HepG2 (cell line): ENCODE results near the gene PLEKHA8.

ENCODE experiments used
- ESRRA ChIP-seq: sonication (generic); formaldehyde crosslinking; IDR thresholded peaks from 2 replicates; pipeline ENCODE4 v1.5.1; 2020; ENCODE audit warnings: mild to moderate bottlenecking, low read depth, missing genetic modification reagents
- PHF8 ChIP-seq: sonication (generic); formaldehyde crosslinking; IDR thresholded peaks from 2 replicates; pipeline ENCODE4 v1.5.0; 2020; ENCODE audit warnings: missing genetic modification reagents
- POLR2AphosphoS2 ChIP-seq: IDR thresholded peaks from 2 replicates; pipeline ENCODE4 v1.6.1; 2011; ENCODE audit warnings: low read depth, low read length, improper control_type of control experiment
- TBX3 ChIP-seq: fragments of 450-650 bp; IDR thresholded peaks from 2 replicates; pipeline ENCODE4 v1.6.1; 2017; ENCODE audit warnings: antibody characterized with exemption, mild to moderate bottlenecking, inconsistent platforms, borderline replicate concordance
- TOPORS ChIP-seq: sonication (generic); formaldehyde crosslinking; IDR thresholded peaks from 2 replicates; pipeline ENCODE4 v1.8.0; 2023; ENCODE audit warnings: mild to moderate bottlenecking, missing genetic modification reagents
- YY1 ChIP-seq: IDR thresholded peaks from 2 replicates; pipeline ENCODE4 v1.6.1; 2011; ENCODE audit warnings: low read length, low read depth, moderate library complexity, mild to moderate bottlenecking; ENCODE audit not compliant: insufficient read depth, insufficient replicate concordance
- TF ChIP-seq, protein P1 (sequence below): sonication (generic); formaldehyde crosslinking; IDR thresholded peaks from one replicate; pipeline ENCODE4 v1.5.1; 2020; ENCODE audit warnings: mild to moderate bottlenecking, missing genetic modification reagents; ENCODE audit errors: not compliant biosample characterization

DNA sequence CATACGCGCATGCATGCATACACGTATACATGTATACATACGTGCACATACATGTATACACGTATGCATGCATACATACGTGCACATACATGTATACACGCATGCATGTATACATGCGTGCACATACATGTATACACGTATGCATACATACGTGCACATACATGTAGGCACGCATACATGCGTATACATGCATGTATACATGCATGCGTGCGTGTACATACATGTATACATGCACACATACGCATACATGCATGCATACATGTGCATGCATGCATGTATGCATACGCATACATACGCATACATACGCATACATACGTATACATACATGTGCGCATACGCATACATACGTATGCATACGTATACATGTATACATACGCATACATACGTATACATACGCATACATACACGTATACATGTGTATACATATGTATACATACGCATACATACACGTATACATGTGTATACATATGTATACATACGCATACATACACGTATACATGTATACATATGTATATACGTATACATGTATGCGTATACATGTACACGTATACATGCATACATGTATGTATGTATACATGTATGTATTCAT is 87.6 kb downstream of the PLEKHA8 start:
- TF ChIP-seq, protein P1, sequence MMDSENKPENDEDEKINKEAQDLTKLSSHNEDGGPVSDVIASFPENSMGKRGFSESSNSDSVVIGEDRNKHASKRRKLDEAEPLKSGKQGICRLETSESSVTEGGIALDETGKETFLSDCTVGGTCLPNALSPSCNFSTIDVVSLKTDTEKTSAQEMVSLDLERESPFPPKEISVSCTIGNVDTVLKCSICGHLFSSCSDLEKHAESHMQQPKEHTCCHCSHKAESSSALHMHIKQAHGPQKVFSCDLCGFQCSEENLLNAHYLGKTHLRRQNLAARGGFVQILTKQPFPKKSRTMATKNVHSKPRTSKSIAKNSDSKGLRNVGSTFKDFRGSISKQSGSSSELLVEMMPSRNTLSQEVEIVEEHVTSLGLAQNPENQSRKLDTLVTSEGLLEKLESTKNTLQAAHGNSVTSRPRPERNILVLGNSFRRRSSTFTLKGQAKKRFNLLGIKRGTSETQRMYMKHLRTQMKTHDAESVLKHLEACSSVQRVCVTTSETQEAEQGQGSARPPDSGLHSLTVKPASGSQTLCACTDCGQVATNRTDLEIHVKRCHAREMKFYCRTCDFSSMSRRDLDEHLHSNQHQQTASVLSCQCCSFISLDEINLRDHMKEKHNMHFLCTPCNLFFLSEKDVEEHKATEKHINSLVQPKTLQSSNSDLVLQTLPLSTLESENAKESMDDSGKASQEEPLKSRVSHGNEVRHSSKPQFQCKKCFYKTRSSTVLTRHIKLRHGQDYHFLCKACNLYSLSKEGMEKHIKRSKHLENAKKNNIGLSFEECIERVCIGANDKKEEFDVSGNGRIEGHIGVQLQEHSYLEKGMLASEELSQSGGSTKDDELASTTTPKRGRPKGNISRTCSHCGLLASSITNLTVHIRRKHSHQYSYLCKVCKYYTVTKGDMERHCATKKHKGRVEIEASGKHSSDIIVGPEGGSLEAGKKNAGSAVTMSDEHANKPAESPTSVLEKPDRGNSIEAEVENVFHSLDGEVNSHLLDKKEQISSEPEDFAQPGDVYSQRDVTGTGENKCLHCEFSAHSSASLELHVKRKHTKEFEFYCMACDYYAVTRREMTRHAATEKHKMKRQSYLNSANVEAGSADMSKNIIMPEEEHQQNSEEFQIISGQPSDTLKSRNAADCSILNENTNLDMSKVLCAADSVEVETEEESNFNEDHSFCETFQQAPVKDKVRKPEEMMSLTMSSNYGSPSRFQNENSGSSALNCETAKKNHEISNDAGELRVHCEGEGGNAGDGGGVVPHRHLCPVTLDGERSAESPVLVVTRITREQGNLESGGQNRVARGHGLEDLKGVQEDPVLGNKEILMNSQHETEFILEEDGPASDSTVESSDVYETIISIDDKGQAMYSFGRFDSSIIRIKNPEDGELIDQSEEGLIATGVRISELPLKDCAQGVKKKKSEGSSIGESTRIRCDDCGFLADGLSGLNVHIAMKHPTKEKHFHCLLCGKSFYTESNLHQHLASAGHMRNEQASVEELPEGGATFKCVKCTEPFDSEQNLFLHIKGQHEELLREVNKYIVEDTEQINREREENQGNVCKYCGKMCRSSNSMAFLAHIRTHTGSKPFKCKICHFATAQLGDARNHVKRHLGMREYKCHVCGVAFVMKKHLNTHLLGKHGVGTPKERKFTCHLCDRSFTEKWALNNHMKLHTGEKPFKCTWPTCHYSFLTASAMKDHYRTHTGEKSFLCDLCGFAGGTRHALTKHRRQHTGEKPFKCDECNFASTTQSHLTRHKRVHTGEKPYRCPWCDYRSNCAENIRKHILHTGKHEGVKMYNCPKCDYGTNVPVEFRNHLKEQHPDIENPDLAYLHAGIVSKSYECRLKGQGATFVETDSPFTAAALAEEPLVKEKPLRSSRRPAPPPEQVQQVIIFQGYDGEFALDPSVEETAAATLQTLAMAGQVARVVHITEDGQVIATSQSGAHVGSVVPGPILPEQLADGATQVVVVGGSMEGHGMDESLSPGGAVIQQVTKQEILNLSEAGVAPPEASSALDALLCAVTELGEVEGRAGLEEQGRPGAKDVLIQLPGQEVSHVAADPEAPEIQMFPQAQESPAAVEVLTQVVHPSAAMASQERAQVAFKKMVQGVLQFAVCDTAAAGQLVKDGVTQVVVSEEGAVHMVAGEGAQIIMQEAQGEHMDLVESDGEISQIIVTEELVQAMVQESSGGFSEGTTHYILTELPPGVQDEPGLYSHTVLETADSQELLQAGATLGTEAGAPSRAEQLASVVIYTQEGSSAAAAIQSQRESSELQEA (CRISPR knock-in tag): no peak
- no peak for TF ChIP-seq POLR2AphosphoS2
- no peak for TF ChIP-seq ESRRA
- TF ChIP-seq YY1: no peak
- no peak for TF ChIP-seq TOPORS (CRISPR knock-in tag)
- no peak for TF ChIP-seq TBX3
- TF ChIP-seq PHF8 (CRISPR knock-in tag): no peak
